Hepatocyte (in vitro differentiated cells): ENCODE measurements around the gene ZNF41.
"Not testable (repeated sequence)": the region's sequence is repeated elsewhere in the genome, so short reads cannot be mapped to it uniquely, and the experiment has no call there.

Experiments used
- CTCF ChIP-seq: fragments of 200-600 bp; sonication (generic); IDR thresholded peaks from 2 replicates; pipeline ENCODE4 v1.5.1; 2016; ENCODE audit warnings: antibody characterized with exemption, mild to moderate bottlenecking; ENCODE audit not compliant: poor library complexity
- EZH2 ChIP-seq: fragments of 200-600 bp; sonication (generic); IDR thresholded peaks from 2 replicates; pipeline ENCODE4 v1.6.1; 2016; ENCODE audit warnings: antibody characterized with exemption, mild to moderate bottlenecking, borderline replicate concordance
- EZH2phosphoT487 ChIP-seq: fragments of 200-600 bp; sonication (generic); IDR thresholded peaks from one replicate; pipeline ENCODE4 v1.6.1; 2018; ENCODE audit warnings: antibody characterized with exemption, mild to moderate bottlenecking, low read depth, moderate library complexity; ENCODE audit not compliant: unreplicated experiment, severe bottlenecking

- not testable (repeated sequence) for TF ChIP-seq CTCF, EZH2, EZH2phosphoT487
Observed at GRCh38 chrX:47492133-47492532, 9.1 kb upstream of the ZNF41 start.
